Measurements from ENCODE around the gene MGRN1.
"Not testable (repeated sequence)": the region's sequence is repeated elsewhere in the genome, so short reads cannot be mapped to it uniquely, and the experiment has no call there.

Gene MGRN1

DNA sequence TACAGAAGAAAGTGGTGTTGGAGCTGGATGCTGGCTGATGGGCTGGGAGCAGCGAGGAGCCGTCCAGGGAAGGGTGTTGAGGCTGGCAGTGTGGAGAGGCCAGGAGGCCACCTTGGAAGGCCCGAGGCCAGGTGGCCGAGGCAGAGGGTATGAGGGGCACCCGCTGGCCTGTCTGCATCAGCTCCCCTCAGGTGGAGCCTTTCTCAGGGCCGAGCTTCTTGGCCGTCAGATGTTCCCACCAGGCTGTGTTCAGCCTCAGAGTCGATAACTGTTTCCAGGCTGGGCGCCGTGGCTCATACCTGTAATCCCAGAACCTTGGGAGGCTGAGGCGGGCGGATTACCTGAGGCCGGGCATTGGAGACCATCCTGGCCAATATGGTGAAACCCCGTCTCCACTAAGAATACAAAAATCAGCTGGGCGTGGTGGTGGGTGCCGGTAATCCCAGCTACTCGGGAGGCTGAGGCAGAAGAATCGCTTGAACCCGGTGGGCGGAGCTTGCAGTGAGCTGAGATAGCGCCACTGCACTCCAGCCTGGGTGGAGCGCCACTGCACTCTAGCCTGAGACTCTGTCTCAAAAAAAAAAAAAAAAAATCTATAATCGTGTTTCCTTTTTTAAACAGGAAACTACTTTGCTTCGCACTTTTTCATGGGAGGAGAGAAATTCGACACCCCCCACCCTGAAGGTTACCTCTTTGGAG, 25.3 kb downstream of the MGRN1 start:
- H3K4me3 ChIP-seq (replicated peaks; ENCODE audit: low read depth, low read length) = no peak overlapping the region
- TF ChIP-seq, protein P1, sequence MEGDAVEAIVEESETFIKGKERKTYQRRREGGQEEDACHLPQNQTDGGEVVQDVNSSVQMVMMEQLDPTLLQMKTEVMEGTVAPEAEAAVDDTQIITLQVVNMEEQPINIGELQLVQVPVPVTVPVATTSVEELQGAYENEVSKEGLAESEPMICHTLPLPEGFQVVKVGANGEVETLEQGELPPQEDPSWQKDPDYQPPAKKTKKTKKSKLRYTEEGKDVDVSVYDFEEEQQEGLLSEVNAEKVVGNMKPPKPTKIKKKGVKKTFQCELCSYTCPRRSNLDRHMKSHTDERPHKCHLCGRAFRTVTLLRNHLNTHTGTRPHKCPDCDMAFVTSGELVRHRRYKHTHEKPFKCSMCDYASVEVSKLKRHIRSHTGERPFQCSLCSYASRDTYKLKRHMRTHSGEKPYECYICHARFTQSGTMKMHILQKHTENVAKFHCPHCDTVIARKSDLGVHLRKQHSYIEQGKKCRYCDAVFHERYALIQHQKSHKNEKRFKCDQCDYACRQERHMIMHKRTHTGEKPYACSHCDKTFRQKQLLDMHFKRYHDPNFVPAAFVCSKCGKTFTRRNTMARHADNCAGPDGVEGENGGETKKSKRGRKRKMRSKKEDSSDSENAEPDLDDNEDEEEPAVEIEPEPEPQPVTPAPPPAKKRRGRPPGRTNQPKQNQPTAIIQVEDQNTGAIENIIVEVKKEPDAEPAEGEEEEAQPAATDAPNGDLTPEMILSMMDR (IDR thresholded peaks at IDR 0.05; ENCODE audit: low read length, missing control alignments) = no peak
- no peak for DNase-seq (ENCODE audit: low read depth)

DNA sequence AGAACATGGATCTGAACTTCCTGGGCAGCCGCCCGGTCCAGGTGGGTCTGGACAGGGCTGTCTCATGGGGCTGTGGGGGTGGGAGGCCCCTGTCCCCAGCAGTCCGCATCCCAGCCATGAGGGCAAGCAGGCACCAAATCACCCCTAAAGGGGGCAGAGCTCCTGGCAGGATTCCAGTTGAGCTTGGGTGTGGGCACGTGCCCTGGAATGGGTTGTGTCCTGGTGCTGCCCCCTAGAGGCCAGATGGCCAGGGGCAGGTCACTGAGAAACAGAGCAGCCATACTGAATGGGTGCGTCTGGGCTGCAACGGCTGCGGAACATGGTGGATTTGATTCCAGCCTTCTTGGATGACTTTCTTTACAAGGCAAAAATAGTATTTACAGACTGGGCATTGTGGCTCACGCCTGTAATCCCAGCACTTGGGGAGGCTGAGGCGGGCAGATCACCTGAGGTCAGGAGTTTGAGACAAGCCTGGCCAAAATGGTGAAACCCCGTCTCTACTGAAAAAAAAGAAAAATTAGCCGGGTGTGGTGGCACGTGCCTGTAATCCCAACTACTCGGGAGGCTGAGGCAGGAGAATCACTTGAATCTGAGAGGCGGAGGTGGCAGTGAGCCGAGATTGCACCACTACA, 25.9 kb downstream of the MGRN1 start:
- peak; percentile 54 for DNase-seq (ENCODE audit: low read depth)

DNA sequence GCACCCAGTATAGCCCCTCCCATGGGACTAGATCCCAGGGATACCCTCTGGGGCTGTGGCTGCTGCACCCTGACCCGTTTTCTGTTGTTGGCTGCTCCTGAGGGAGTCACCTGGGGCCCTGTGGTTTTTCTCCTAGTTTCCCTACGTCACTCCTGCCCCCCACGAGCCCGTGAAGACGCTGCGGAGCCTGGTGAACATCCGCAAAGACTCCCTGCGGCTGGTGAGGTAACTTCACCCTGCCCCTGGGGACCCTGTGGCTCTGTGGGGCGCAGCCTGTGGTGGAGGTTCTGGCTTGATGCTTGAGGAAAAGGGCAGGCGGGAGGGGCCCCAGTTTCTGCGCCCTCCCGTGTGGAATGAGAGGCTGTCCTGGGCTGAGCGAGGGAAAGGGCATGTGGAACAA, 27.2 kb downstream of the MGRN1 start:
- no peak for DNase-seq (ENCODE audit: low read depth)
- TF ChIP-seq, protein P1 (IDR thresholded peaks at IDR 0.05; ENCODE audit: low read length, missing control alignments) = no peak
- no peak overlapping the region for H3K4me3 ChIP-seq (replicated peaks; ENCODE audit: low read depth, low read length)

More for the DNA sequence above, 25.9 kb downstream of the MGRN1 start:
- H3K4me3 ChIP-seq (replicated peaks; ENCODE audit: low read depth, low read length) = not testable (repeated sequence)
- TF ChIP-seq, protein P1 (IDR thresholded peaks at IDR 0.05; ENCODE audit: low read length, missing control alignments) = peak; percentile 70

DNA sequence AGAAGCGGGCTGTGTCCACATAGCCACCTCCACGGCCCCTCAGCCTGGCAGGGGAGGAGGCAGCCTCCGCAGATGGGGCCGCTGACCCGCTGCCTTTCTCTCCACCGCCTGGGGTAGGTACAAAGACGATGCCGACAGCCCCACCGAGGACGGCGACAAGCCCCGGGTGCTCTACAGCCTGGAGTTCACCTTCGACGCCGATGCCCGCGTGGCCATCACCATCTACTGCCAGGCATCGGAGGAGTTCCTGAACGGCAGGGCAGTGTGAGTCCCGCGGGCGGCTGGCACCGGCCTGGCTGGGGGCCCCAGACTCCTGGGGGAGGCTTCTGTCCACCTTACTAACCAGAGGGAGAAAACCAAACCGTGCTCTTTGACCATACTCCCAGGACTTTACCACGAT, 27.9 kb downstream of the MGRN1 start:
- no peak overlapping the region for H3K4me3 ChIP-seq (replicated peaks; ENCODE audit: low read depth, low read length)
- TF ChIP-seq, protein P1 (IDR thresholded peaks at IDR 0.05; ENCODE audit: low read length, missing control alignments) = no peak
- DNase-seq (ENCODE audit: low read depth) = no peak

DNA sequence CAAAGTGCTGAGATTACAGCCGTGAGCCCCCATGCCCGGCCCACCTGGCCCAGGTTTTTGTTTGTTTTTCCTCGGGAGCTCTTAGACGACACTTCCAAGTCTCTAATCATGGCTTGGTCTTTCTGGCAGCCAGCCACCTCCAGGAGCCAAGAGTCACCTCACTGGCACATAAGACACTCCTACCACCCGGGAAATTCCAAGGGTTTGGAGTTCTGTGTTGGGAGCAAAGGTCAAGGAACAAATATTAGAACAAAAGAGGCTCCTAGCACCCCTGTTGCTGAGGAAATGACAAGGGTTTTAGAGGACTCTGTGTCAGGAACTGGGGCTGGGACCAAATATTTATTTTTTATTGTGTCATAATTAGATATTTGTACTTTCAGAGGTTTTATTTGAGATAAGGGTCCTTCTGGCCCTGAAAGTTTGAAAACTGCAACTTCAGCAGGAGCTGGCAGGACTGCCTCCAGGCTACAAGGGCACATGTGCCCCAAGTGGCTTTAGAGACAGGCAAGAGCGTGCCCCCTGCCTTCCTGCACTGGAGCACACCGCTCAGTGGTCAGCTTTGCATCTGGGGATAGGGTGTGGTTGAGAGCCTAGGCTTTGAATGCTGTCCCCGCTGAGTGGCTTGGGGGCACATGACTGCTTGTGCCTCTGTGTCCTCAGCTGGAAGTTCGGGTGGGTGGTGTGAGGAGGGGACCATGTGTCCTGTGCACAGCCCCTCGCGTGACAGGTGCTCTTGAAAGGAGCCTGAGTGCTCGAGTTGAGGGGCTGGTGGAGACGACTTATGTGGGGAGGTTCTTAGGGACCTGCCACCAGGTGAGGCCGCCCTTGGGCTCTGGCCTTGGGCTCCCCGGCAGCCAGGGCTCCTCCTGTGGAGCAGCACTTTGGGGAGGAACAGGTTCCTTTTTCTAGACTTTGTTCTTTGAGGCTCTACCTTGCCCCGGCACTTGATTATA, 29.7 kb downstream of the MGRN1 start:
- DNase-seq (ENCODE audit: low read depth) = peak; percentile 6
- H3K4me3 ChIP-seq (replicated peaks; ENCODE audit: low read depth, low read length) = no peak overlapping the region
- TF ChIP-seq, protein P1 (IDR thresholded peaks at IDR 0.05; ENCODE audit: low read length, missing control alignments) = no peak

DNA sequence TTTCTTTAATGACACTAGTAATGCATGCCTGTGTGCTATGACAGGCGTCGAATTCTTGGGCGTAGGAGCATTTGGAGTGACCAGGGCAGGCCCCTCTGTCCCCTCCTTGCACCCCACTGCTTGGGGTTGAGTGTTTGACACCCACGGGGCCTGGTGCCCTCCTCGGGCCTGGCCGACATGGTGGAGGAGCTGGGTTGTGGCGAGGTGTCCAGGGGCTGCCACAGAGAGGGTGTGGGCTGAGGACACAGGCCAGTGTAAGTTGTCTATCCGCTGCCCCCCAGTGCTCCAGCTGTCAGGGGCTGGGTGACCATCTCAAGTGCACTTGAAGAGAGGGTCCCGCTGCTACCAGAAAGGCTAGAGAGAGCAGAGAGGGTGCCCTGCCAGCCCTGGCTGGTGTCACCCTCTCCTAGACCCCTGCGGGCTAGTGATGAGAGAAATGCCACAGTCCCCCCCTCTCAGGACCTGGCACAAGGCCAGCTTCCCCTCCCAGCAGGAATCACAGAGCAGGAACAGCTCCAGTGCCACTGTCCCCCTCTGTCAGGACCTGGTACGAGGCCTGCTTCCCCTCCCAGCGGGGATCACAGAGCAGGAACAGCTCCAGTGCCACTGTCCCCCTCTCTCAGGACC, 30.5 kb downstream of the MGRN1 start:
- TF ChIP-seq, protein P1 (IDR thresholded peaks at IDR 0.05; ENCODE audit: low read length, missing control alignments) = no peak

More for the DNA sequence above, 30.5 kb downstream of the MGRN1 start:
- no peak overlapping the region for H3K4me3 ChIP-seq (replicated peaks; ENCODE audit: low read depth, low read length)
- DNase-seq (ENCODE audit: low read depth) = no peak

Data from fibroblast of pulmonary artery (primary cell).